H9 (cell line): ENCODE data around the gene STK35. TPM values are rescaled to one million over a fixed set of nuclear protein-coding genes. Genes with fewer than 3 reads are reported as not detected.

ENCODE experiments used
- DNase-seq: peaks from one replicate; pipeline ENCODE4 v3.0.0-alpha.2; 2017
- H2AFZ ChIP-seq: one replicate; pipeline ENCODE4 v1.6.1; 2013; ENCODE audit warnings: mild to moderate bottlenecking, low read length, control low read depth, moderate library complexity
- H2AK5ac ChIP-seq: 2 replicates; pipeline ENCODE4 v1.6.1; 2013; ENCODE audit warnings: low read length, control low read depth, mixed read lengths; ENCODE audit not compliant: insufficient read length
- H2BK120ac ChIP-seq: one replicate; pipeline ENCODE4 v1.6.1; 2013; ENCODE audit warnings: low read depth, mild to moderate bottlenecking, low read length, control low read depth, inconsistent platforms; ENCODE audit not compliant: poor library complexity, severe bottlenecking
- H2BK12ac ChIP-seq: 2 replicates; pipeline ENCODE4 v1.6.1; 2013; ENCODE audit warnings: low read length, control low read depth, mixed read lengths, low read depth; ENCODE audit not compliant: insufficient read length
- H2BK15ac ChIP-seq: 2 replicates; pipeline ENCODE4 v1.6.1; 2013; ENCODE audit warnings: low read depth, low read length, control low read depth
- H2BK20ac ChIP-seq: one replicate; pipeline ENCODE4 v1.6.1; 2013; ENCODE audit warnings: low read depth, mild to moderate bottlenecking, low read length, control low read depth, inconsistent platforms; ENCODE audit not compliant: poor library complexity, severe bottlenecking
- H2BK5ac ChIP-seq: 2 replicates; pipeline ENCODE4 v1.6.1; 2013; ENCODE audit warnings: low read length, control low read depth, mixed read lengths; ENCODE audit not compliant: insufficient read length
- H3K14ac ChIP-seq: 2 replicates; pipeline ENCODE4 v1.6.1; 2013; ENCODE audit warnings: low read length, control low read depth; ENCODE audit not compliant: insufficient read depth
- H3K18ac ChIP-seq: 2 replicates; pipeline ENCODE4 v1.6.1; 2013; ENCODE audit warnings: low read depth, mild to moderate bottlenecking, mixed read lengths, low read length, control low read depth; ENCODE audit not compliant: insufficient read length
- H3K23ac ChIP-seq: 2 replicates; pipeline ENCODE4 v1.6.1; 2013; ENCODE audit warnings: low read length, control low read depth, mixed read lengths, low read depth; ENCODE audit not compliant: insufficient read length
- H3K23me2 ChIP-seq: 2 replicates; pipeline ENCODE4 v1.6.1; 2013; ENCODE audit warnings: low read depth, mild to moderate bottlenecking, mixed read lengths, low read length, control low read depth; ENCODE audit not compliant: insufficient read length, poor library complexity, severe bottlenecking
- H3K27ac ChIP-seq: 2 replicates; pipeline ENCODE4 v1.5.1; 2013; ENCODE audit warnings: low read length, control low read depth, mixed read lengths, low read depth; ENCODE audit not compliant: insufficient read length
- H3K27me3 ChIP-seq: 2 replicates; pipeline ENCODE4 v1.6.1; 2013; ENCODE audit warnings: low read length, control low read depth, inconsistent platforms; ENCODE audit not compliant: insufficient read depth
- H3K4ac ChIP-seq: 2 replicates; pipeline ENCODE4 v1.6.1; 2013; ENCODE audit warnings: low read depth, mild to moderate bottlenecking, control low read depth, inconsistent platforms, low read length, moderate library complexity
- H3K4me1 ChIP-seq: 2 replicates; pipeline ENCODE4 v1.6.1; 2013; ENCODE audit warnings: low read length, control low read depth, inconsistent platforms; ENCODE audit not compliant: insufficient read depth
- H3K4me2 ChIP-seq: 2 replicates; pipeline ENCODE4 v1.6.1; 2013; ENCODE audit warnings: low read length, control low read depth, mixed read lengths; ENCODE audit not compliant: insufficient read length, insufficient read depth
- H3K56ac ChIP-seq: 2 replicates; pipeline ENCODE4 v1.6.1; 2013; ENCODE audit warnings: low read depth, mild to moderate bottlenecking, mixed read lengths, low read length, control low read depth; ENCODE audit not compliant: insufficient read length
- H3K79me1 ChIP-seq: 2 replicates; pipeline ENCODE4 v1.6.1; 2013; ENCODE audit warnings: low read depth, mild to moderate bottlenecking, moderate library complexity, low read length, control low read depth, inconsistent platforms; ENCODE audit not compliant: insufficient read depth, poor library complexity, severe bottlenecking
- H3K79me2 ChIP-seq: 2 replicates; pipeline ENCODE4 v1.6.1; 2013; ENCODE audit warnings: low read length, control low read depth, inconsistent platforms; ENCODE audit not compliant: insufficient read depth
- H3K9ac ChIP-seq: 2 replicates; pipeline ENCODE4 v1.6.1; 2013; ENCODE audit warnings: low read length, control low read depth, mixed read lengths; ENCODE audit not compliant: insufficient read length; ENCODE audit errors: extremely low read depth
- H3K9me3 ChIP-seq: one replicate; pipeline ENCODE4 v1.6.1; 2013; ENCODE audit warnings: low read depth, low read length, inconsistent platforms; ENCODE audit not compliant: control insufficient read depth
- H3T11ph ChIP-seq: one replicate; pipeline ENCODE4 v1.6.1; 2013; ENCODE audit warnings: mild to moderate bottlenecking, low read length, control low read depth, inconsistent platforms
- H4K20me1 ChIP-seq: one replicate; pipeline ENCODE4 v1.6.1; 2013; ENCODE audit not compliant: control insufficient read depth, insufficient read length, insufficient read depth
- H4K5ac ChIP-seq: 2 replicates; pipeline ENCODE4 v1.6.1; 2013; ENCODE audit warnings: low read depth, mild to moderate bottlenecking, mixed read lengths, low read length, control low read depth; ENCODE audit not compliant: insufficient read length
- H4K8ac ChIP-seq: replicated peaks from 2 replicates; pipeline ENCODE4 v1.6.1; 2013; ENCODE audit warnings: low read length, control low read depth, mixed read lengths, low read depth; ENCODE audit not compliant: insufficient read length
- H4K91ac ChIP-seq: 2 replicates; pipeline ENCODE4 v1.6.1; 2013; ENCODE audit warnings: low read depth, mild to moderate bottlenecking, moderate library complexity, mixed read lengths, low read length, control low read depth; ENCODE audit not compliant: insufficient read length
- H3K27ac Mint-ChIP-seq, 3 experiments: 2 replicates in 2 of 3; 3 replicates in 1 of 3; pipeline ENCODE4 v1.8.0; 2020 to 2021; ENCODE audit warnings: mixed read lengths in 3 of 3, mild to moderate bottlenecking in 1 of 3, moderate library complexity in 1 of 3
- H3K27me3 Mint-ChIP-seq: 2 replicates; pipeline ENCODE4 v1.8.0; 2021; ENCODE audit warnings: low read depth, mild to moderate bottlenecking, moderate library complexity, mixed read lengths
- H3K36me3 Mint-ChIP-seq, 3 experiments: 2 replicates in 2 of 3; 3 replicates in 1 of 3; pipeline ENCODE4 v1.8.0; 2020 to 2021; ENCODE audit warnings: low read depth in 3 of 3, mixed read lengths in 3 of 3; ENCODE audit not compliant: insufficient read depth in 1 of 3
- H3K4me1 Mint-ChIP-seq, 2 experiments: 2 replicates each; pipeline ENCODE4 v1.8.0; 2020; ENCODE audit warnings: mixed read lengths in 2 of 2
- H3K4me3 Mint-ChIP-seq, 2 experiments: 2 replicates in 1 of 2; 3 replicates in 1 of 2; pipeline ENCODE4 v1.8.0; 2020 to 2021; ENCODE audit warnings: mild to moderate bottlenecking in 2 of 2, mixed read lengths in 2 of 2, moderate library complexity in 1 of 2
- H3K9me3 Mint-ChIP-seq, 2 experiments: 2 replicates in 1 of 2; 3 replicates in 1 of 2; pipeline ENCODE4 v1.8.0; 2020; ENCODE audit warnings: mild to moderate bottlenecking in 2 of 2, mixed read lengths in 2 of 2, moderate library complexity in 1 of 2
- CTCF ChIP-seq: fragments of 200-600 bp; sonication (generic); conservative IDR thresholded peaks from 3 replicates; pipeline ENCODE4 v1.8.0; 2021; ENCODE audit warnings: antibody characterized with exemption, mild to moderate bottlenecking
- whole genome bisulfite sequencing: extraction: QIAGEN DNeasy Blood & Tissue Kit; methylation state at CpG from one replicate; pipeline ENCODE4 v1.1.7; 2013; ENCODE audit warnings: missing lambda C conversion rate, low lambda C conversion rate, mixed read lengths; ENCODE audit not compliant: insufficient read length; ENCODE audit errors: extremely low coverage; 5-methylcytosine and 5-hydroxymethylcytosine counted together
- total RNA-seq: library from RNA; stranded (reverse); gene quantifications from 2 replicates; pipeline ENCODE4 v1.2.1, GENCODE V29; 2021

The STK35 gene
- total RNA-seq, 1 experiment from 2014 or later, result 66.2 TPM

- no peak overlapping the region for H2BK20ac ChIP-seq
- no peak overlapping the region for H4K5ac ChIP-seq
- H2BK5ac ChIP-seq, result no peak overlapping the region
- H3K27ac ChIP-seq, result no peak overlapping the region
- no peak overlapping the region for H2BK15ac ChIP-seq
- H3K23ac ChIP-seq, result no peak overlapping the region
- no peak overlapping the region for H4K91ac ChIP-seq
- no peak overlapping the region for H3K18ac ChIP-seq
- no peaks in the 10 kb centered on the region for H4K20me1 ChIP-seq
- H3K23me2 ChIP-seq, result no peaks in the 10 kb centered on the region
- TF ChIP-seq CTCF, result no peak
- H3K9me3 ChIP-seq, result no peaks in the 10 kb centered on the region
- no peak overlapping the region for H3K9ac ChIP-seq
- H3K27ac Mint-ChIP-seq, result no peak overlapping the region
- no peak overlapping the region for H3K4ac ChIP-seq
- no peaks in the 10 kb centered on the region; a peak in 1 of 5 replicates for H3K9me3 Mint-ChIP-seq
- peaks cover 27% of the 10 kb centered on the region for H3K27me3 Mint-ChIP-seq
- H3K27me3 ChIP-seq, result no peaks in the 10 kb centered on the region
- no peak overlapping the region for H2BK120ac ChIP-seq
- H4K8ac ChIP-seq, result no peak overlapping the region
- H3K4me1 ChIP-seq, result no peaks in the 10 kb centered on the region
- no peak overlapping the region for H3K4me2 ChIP-seq
- H3K56ac ChIP-seq, result no peak overlapping the region
- H2AK5ac ChIP-seq, result no peak overlapping the region
- no CpG with 5 or more reads among the region's 3 CpGs for WGBS
- H3K36me3 Mint-ChIP-seq, result no peaks in the 10 kb centered on the region
- H2BK12ac ChIP-seq, result no peak overlapping the region
- no peak overlapping the region for H2AFZ ChIP-seq
- no peak for DNase-seq
- H3K79me2 ChIP-seq, result no peaks in the 10 kb centered on the region
- no peaks in the 10 kb centered on the region for H3K79me1 ChIP-seq
- H3K14ac ChIP-seq, result no peak overlapping the region
- no peak overlapping the region for H3K4me3 Mint-ChIP-seq
- H3T11ph ChIP-seq, result no peak overlapping the region
- 0 out of 4 replicates have a peak, but pooled peaks cover 0 to 2% of the 10 kb centered on the region in 2 experiments for H3K4me1 Mint-ChIP-seq
Measured at GRCh38 chr20:2065099-2065498, 36.5 kb upstream of the STK35 start.
